OCI-LY3 (cell line): ENCODE results near the gene TPSD1.
"Not testable (repeated sequence)": the region's sequence is repeated elsewhere in the genome, so short reads cannot be mapped to it uniquely, and the experiment has no call there.

Experiments used
- EZH2phosphoT487 ChIP-seq: fragments of 200-600 bp; shearing (Covaris generic); IDR thresholded peaks from 2 replicates; pipeline ENCODE4 v1.6.1; 2018; ENCODE audit warnings: antibody characterized with exemption, mixed run types, low read depth
- TF ChIP-seq, protein P1 (sequence below): fragments of 200-600, 300-600 bp; sonication (generic); IDR thresholded peaks from 2 replicates; pipeline ENCODE4 v1.5.1; 2014; ENCODE audit warnings: antibody characterized with exemption, low read length, low read depth

DNA sequence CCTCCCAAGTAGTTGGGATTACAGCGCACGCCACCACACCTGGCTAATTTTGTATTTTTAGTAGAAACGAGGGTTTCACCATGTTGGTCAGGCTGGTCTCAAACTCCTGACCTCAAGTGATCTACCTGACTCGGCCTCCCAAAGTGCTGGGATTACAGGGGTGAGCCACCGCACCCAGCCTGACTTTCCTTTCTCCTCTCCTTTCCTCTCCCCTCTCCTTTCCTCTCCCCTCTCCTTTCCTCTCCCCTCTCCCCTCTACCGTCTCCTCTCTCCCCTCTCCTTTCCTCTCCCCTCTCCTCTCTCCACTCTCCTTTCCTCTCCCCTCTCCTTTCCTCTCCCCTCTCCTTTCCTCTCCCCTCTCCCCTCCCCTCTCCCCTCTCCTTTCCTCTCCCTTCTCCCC, 36.3 kb downstream of the TPSD1 start:
- TF ChIP-seq, protein P1, sequence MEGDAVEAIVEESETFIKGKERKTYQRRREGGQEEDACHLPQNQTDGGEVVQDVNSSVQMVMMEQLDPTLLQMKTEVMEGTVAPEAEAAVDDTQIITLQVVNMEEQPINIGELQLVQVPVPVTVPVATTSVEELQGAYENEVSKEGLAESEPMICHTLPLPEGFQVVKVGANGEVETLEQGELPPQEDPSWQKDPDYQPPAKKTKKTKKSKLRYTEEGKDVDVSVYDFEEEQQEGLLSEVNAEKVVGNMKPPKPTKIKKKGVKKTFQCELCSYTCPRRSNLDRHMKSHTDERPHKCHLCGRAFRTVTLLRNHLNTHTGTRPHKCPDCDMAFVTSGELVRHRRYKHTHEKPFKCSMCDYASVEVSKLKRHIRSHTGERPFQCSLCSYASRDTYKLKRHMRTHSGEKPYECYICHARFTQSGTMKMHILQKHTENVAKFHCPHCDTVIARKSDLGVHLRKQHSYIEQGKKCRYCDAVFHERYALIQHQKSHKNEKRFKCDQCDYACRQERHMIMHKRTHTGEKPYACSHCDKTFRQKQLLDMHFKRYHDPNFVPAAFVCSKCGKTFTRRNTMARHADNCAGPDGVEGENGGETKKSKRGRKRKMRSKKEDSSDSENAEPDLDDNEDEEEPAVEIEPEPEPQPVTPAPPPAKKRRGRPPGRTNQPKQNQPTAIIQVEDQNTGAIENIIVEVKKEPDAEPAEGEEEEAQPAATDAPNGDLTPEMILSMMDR, result not testable (repeated sequence)
- not testable (repeated sequence) for TF ChIP-seq EZH2phosphoT487
